Measurements from ENCODE around the gene GTF2F2.

Gene GTF2F2

GRCh38 chr13:45224176-45224575, 103.9 kb downstream of the GTF2F2 start:
- Mint-ChIP-seq H3K27me3 (ENCODE audit: low read depth) (no peaks in the 10 kb centered on the region), H3K36me3 (ENCODE audit: low read depth) (peaks cover 10% of the 10 kb centered on the region), H3K4me1 (peaks cover 2% of the 10 kb centered on the region), H3K27ac (peak overlapping the region in 2 of 3 experiments; percentile 24 to 54), H3K9me3 (no peaks in the 10 kb centered on the region), H3K4me3 (no peak overlapping the region)
- TF ChIP-seq CTCF (IDR thresholded peaks at IDR 0.05; ENCODE audit: unreplicated experiment in 3 of 3): no peak

- Mint-ChIP-seq H3K36me3 (ENCODE audit: low read depth) (peaks cover 14% of the 10 kb centered on the region), H3K4me1 (peaks cover 5% of the 10 kb centered on the region), H3K27me3 (ENCODE audit: low read depth) (no peaks in the 10 kb centered on the region), H3K4me3 (no peak overlapping the region), H3K27ac (no peak overlapping the region), H3K9me3 (no peaks in the 10 kb centered on the region)
- TF ChIP-seq CTCF (IDR thresholded peaks at IDR 0.05; ENCODE audit: unreplicated experiment in 3 of 3): no peak
Measured at GRCh38 chr13:45225370-45225769, 105.1 kb downstream of the GTF2F2 start.

- peaks cover 14% of the 10 kb centered on the region for H3K36me3 Mint-ChIP-seq (ENCODE audit: low read depth)
- no peak for TF ChIP-seq CTCF (IDR thresholded peaks at IDR 0.05; ENCODE audit: unreplicated experiment in 3 of 3)
- H3K4me1 Mint-ChIP-seq: peaks cover 5% of the 10 kb centered on the region
- no peak overlapping the region for H3K27ac Mint-ChIP-seq
- no peaks in the 10 kb centered on the region for H3K27me3 Mint-ChIP-seq (ENCODE audit: low read depth)
- H3K4me3 Mint-ChIP-seq: no peak overlapping the region
- no peaks in the 10 kb centered on the region for H3K9me3 Mint-ChIP-seq
Measured at GRCh38 chr13:45226024-45226423, 105.7 kb downstream of the GTF2F2 start.

- no peak for TF ChIP-seq CTCF (IDR thresholded peaks at IDR 0.05; ENCODE audit: unreplicated experiment in 3 of 3)
- no peak overlapping the region for H3K4me3 Mint-ChIP-seq
- no peaks in the 10 kb centered on the region for H3K9me3 Mint-ChIP-seq
- no peak overlapping the region for H3K27ac Mint-ChIP-seq
- no peaks in the 10 kb centered on the region for H3K27me3 Mint-ChIP-seq (ENCODE audit: low read depth)
- peaks cover 5% of the 10 kb centered on the region for H3K4me1 Mint-ChIP-seq
- peaks cover 10% of the 10 kb centered on the region for H3K36me3 Mint-ChIP-seq (ENCODE audit: low read depth)
Measured at GRCh38 chr13:45228002-45228401, 107.7 kb downstream of the GTF2F2 start.

- TF ChIP-seq CTCF (IDR thresholded peaks at IDR 0.05; ENCODE audit: unreplicated experiment in 3 of 3): no peak
- Mint-ChIP-seq H3K4me3 (no peak overlapping the region), H3K36me3 (ENCODE audit: low read depth) (peaks cover 10% of the 10 kb centered on the region), H3K27me3 (ENCODE audit: low read depth) (no peaks in the 10 kb centered on the region), H3K27ac (no peak overlapping the region), H3K9me3 (no peaks in the 10 kb centered on the region), H3K4me1 (peaks cover 5% of the 10 kb centered on the region)
Measured at GRCh38 chr13:45229172-45229571, 108.9 kb downstream of the GTF2F2 start.

- peak overlapping the region in 2 of 3 experiments; percentile 30 to 57 for H3K27ac Mint-ChIP-seq
- H3K9me3 Mint-ChIP-seq: no peaks in the 10 kb centered on the region
- peaks cover 5% of the 10 kb centered on the region for H3K4me1 Mint-ChIP-seq
- H3K27me3 Mint-ChIP-seq (ENCODE audit: low read depth): no peaks in the 10 kb centered on the region
- H3K4me3 Mint-ChIP-seq: no peak overlapping the region
- TF ChIP-seq CTCF (IDR thresholded peaks at IDR 0.05; ENCODE audit: unreplicated experiment in 3 of 3): no peak
- peaks cover 10% of the 10 kb centered on the region for H3K36me3 Mint-ChIP-seq (ENCODE audit: low read depth)
Measured at GRCh38 chr13:45231305-45231704, 111.0 kb downstream of the GTF2F2 start.

Measured in nephron (organoid).